Measurements from ENCODE around the gene GJD4.

DNA sequence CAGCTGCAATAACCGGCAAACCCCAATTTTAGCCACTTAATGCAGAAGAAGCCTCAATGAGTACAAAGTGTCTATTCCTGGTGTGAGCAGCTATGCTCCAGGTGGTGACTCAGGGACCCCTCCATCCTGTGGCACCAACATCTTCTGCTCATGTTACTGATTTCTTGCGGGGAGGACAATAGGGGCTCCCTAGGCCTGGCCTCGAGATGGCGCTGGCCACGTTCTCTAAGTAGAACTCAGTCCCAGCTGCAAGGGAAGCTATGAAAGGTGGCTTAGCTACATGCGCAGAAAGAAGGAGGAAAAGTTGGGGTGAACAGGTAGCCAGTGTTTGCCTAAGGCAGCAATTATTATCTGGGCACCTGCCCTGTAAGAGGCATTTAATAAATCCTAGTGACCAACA lies 6.6 kb downstream of the GJD4 start:
- no peak for TF ChIP-seq CTCF (IDR thresholded peaks at IDR 0.05; ENCODE audit: extremely low read depth in 1 of 2, insufficient read depth in 1 of 2, low read depth in 1 of 2, low read length in 2 of 2)
- no peak for TF ChIP-seq MYC (IDR thresholded peaks at IDR 0.05; ENCODE audit: low read depth, low read length)
- TF ChIP-seq POLR2AphosphoS5 (IDR thresholded peaks at IDR 0.05; ENCODE audit: insufficient read depth, low read depth, low read length): no peak
- no peak for TF ChIP-seq EZH2 (IDR thresholded peaks at IDR 0.05; ENCODE audit: borderline replicate concordance, low read depth, low read length, severe bottlenecking)
- TF ChIP-seq, protein P1, sequence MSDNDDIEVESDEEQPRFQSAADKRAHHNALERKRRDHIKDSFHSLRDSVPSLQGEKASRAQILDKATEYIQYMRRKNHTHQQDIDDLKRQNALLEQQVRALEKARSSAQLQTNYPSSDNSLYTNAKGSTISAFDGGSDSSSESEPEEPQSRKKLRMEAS (IDR thresholded peaks at IDR 0.05; ENCODE audit: insufficient read depth, insufficient read length): no peak
- no peak for TF ChIP-seq POLR2A (IDR thresholded peaks at IDR 0.05; ENCODE audit: low read depth, low read length)
- TF ChIP-seq JUN (IDR thresholded peaks at IDR 0.05; ENCODE audit: borderline replicate concordance, insufficient read depth, insufficient read length, low read depth): no peak
- no peak for TF ChIP-seq FOS (IDR thresholded peaks at IDR 0.05; ENCODE audit: borderline replicate concordance, insufficient read depth, low read length)
- no peak for TF ChIP-seq GATA2 (IDR thresholded peaks at IDR 0.05; ENCODE audit: insufficient read depth, insufficient read length, low read depth, low read length)
